Neural cell (in vitro differentiated cells): ENCODE data around the gene INS. TPM values are rescaled to one million over a fixed set of nuclear protein-coding genes. Genes with fewer than 3 reads are reported as not detected.
"Not testable (repeated sequence)": the region's sequence is repeated elsewhere in the genome, so short reads cannot be mapped to it uniquely, and the experiment has no call there.

Source experiments
- H2AFZ ChIP-seq: fragments of 200-600, 300-800 bp; sonication (generic), shearing (Covaris generic); 2 replicates; pipeline ENCODE4 v1.6.0; 2014; ENCODE audit warnings: low read depth, mild to moderate bottlenecking, antibody characterized with exemption, low read length, moderate library complexity
- H3F3A ChIP-seq: fragments of 200-600 bp; shearing (Covaris generic); 2 replicates; pipeline ENCODE4 v1.6.1; 2016; ENCODE audit warnings: mild to moderate bottlenecking, moderate library complexity, mixed read lengths, antibody characterized with exemption, low read length; ENCODE audit not compliant: insufficient read depth, poor library complexity, severe bottlenecking
- H3K27ac ChIP-seq: fragments of 200-600, 300-800 bp; sonication (generic), shearing (Covaris generic); 2 replicates; pipeline ENCODE4 v1.5.1; 2014; ENCODE audit warnings: mild to moderate bottlenecking, low read length, moderate library complexity
- H3K27me3 ChIP-seq: fragments of 300-800, 200-600 bp; sonication (generic), shearing (Covaris generic); 2 replicates; pipeline ENCODE4 v1.6.0; 2014; ENCODE audit warnings: mild to moderate bottlenecking, low read depth, low read length, moderate library complexity; ENCODE audit not compliant: insufficient read depth
- H3K36me3 ChIP-seq: fragments of 300-800, 200-600 bp; sonication (generic), shearing (Covaris generic); 2 replicates; pipeline ENCODE4 v1.5.1; 2014; ENCODE audit warnings: mild to moderate bottlenecking, antibody characterized with exemption, low read length, moderate library complexity; ENCODE audit not compliant: insufficient read depth
- H3K4me2 ChIP-seq: fragments of 300-800, 200-600 bp; sonication (generic), shearing (Covaris generic); 2 replicates; pipeline ENCODE4 v1.6.0; 2014; ENCODE audit warnings: mild to moderate bottlenecking, low read length
- H3K4me3 ChIP-seq: fragments of 300-800, 200-600 bp; sonication (generic), shearing (Covaris generic); 2 replicates; pipeline ENCODE4 v1.5.1; 2014; ENCODE audit warnings: mild to moderate bottlenecking, low read length, moderate library complexity
- H3K79me2 ChIP-seq: fragments of 200-600 bp; shearing (Covaris generic); replicated peaks from 2 replicates; pipeline ENCODE4 v1.6.0; 2014; ENCODE audit warnings: mild to moderate bottlenecking, low read length, moderate library complexity; ENCODE audit not compliant: insufficient read depth
- H3K9ac ChIP-seq: fragments of 300-800, 200-600 bp; sonication (generic), shearing (Covaris generic); 2 replicates; pipeline ENCODE4 v1.6.1; 2016; ENCODE audit warnings: mild to moderate bottlenecking, low read length, mixed read lengths
- H3K9me2 ChIP-seq: fragments of 200-600 bp; shearing (Covaris generic); 2 replicates; pipeline ENCODE4 v1.6.1; 2016; ENCODE audit warnings: mild to moderate bottlenecking, low read length, mixed read lengths; ENCODE audit not compliant: insufficient read depth
- H3K9me3 ChIP-seq: fragments of 200-600, 300-800 bp; sonication (generic), shearing (Covaris generic); 2 replicates; pipeline ENCODE4 v1.6.1; 2016; ENCODE audit warnings: mild to moderate bottlenecking, mixed run types, low read length, moderate library complexity, mixed read lengths
- H4K20me1 ChIP-seq: fragments of 200-600 bp; shearing (Covaris generic); 2 replicates; pipeline ENCODE4 v1.6.1; 2016; ENCODE audit warnings: mild to moderate bottlenecking, mixed run types; ENCODE audit not compliant: insufficient read depth
- CTCF ChIP-seq: fragments of 450-650 bp; IDR thresholded peaks from 2 replicates; pipeline ENCODE4 v1.5.1; 2014; ENCODE audit warnings: antibody characterized with exemption, mild to moderate bottlenecking, moderate library complexity; ENCODE audit not compliant: poor library complexity, severe bottlenecking
- EP300 ChIP-seq: fragments of 450-650 bp; conservative IDR thresholded peaks from 2 replicates; pipeline ENCODE4 v1.6.1; 2014; ENCODE audit warnings: antibody characterized with exemption, mild to moderate bottlenecking, moderate library complexity; ENCODE audit not compliant: poor library complexity, severe bottlenecking
- EZH2 ChIP-seq: fragments of 200-600, 300-800 bp; shearing (Covaris generic), sonication (generic); IDR thresholded peaks from 2 replicates; pipeline ENCODE4 v1.6.1; 2014; ENCODE audit warnings: antibody characterized with exemption, low read length, borderline replicate concordance, mild to moderate bottlenecking; ENCODE audit not compliant: insufficient read depth, poor library complexity, severe bottlenecking
- MXI1 ChIP-seq: fragments of 450-650 bp; conservative IDR thresholded peaks from 2 replicates; pipeline ENCODE4 v1.6.1; 2014; ENCODE audit warnings: antibody characterized with exemption, mild to moderate bottlenecking; ENCODE audit not compliant: poor library complexity, severe bottlenecking
- POLR2AphosphoS5 ChIP-seq: IDR thresholded peaks from 2 replicates; pipeline ENCODE4 v1.6.1; 2012
- RAD21 ChIP-seq: fragments of 450-650 bp; conservative IDR thresholded peaks from 2 replicates; pipeline ENCODE4 v1.6.1; 2014; ENCODE audit warnings: antibody characterized with exemption, mild to moderate bottlenecking, moderate library complexity
- REST ChIP-seq: IDR thresholded peaks from 2 replicates; pipeline ENCODE4 v1.6.1; 2012; ENCODE audit warnings: borderline replicate concordance
- SMC3 ChIP-seq: fragments of 450-650 bp; conservative IDR thresholded peaks from 2 replicates; pipeline ENCODE4 v1.6.1; 2014; ENCODE audit warnings: antibody characterized with exemption, mild to moderate bottlenecking, moderate library complexity; ENCODE audit not compliant: poor library complexity
- TAF1 ChIP-seq: IDR thresholded peaks from 2 replicates; pipeline ENCODE4 v1.6.1; 2012; ENCODE audit warnings: low read depth
- polyA plus RNA-seq: library from polyadenylated mRNA; depleted of rRNA; stranded (reverse); fragments of >200 nt; gene quantifications from 2 replicates; pipeline ENCODE4 v1.2.3, GENCODE V29; 2014

Gene INS
- polyA plus RNA-seq, 1 donor from 2014 or later, result not detected

- Histone ChIP-seq H3K36me3 (no peaks in the 10 kb centered on the region), H3K4me2 (no peak overlapping the region), H3K9me2 (no peaks in the 10 kb centered on the region), H3K9ac (no peak overlapping the region), H3K27ac (no peak overlapping the region), H3K27me3 (no peaks in the 10 kb centered on the region), H4K20me1 (no peaks in the 10 kb centered on the region), H3K4me3 (no peak overlapping the region), H2AFZ (no peak overlapping the region), H3K79me2 (no peaks in the 10 kb centered on the region), H3K9me3 (no peaks in the 10 kb centered on the region), H3F3A (no peaks in the 10 kb centered on the region)
- TF ChIP-seq CTCF, result no peak
- no peak for TF ChIP-seq EZH2
- TF ChIP-seq REST, result no peak
- TF ChIP-seq MXI1, result no peak
- no peak for TF ChIP-seq SMC3
- no peak for TF ChIP-seq EP300
- TF ChIP-seq POLR2AphosphoS5, result no peak
- TF ChIP-seq TAF1, result no peak
- TF ChIP-seq RAD21, result no peak
These were observed 34.4 kb downstream of the INS start for GRCh38 chr11:2126520-2127085.

GRCh38 chr11:2124736-2125484 is 36.1 kb downstream of the INS start:
- not testable (repeated sequence) for H3K9me3 ChIP-seq, H3F3A ChIP-seq, H3K9me2 ChIP-seq, H4K20me1 ChIP-seq, H3K27ac ChIP-seq, H3K36me3 ChIP-seq, H3K79me2 ChIP-seq, H2AFZ ChIP-seq, H3K4me3 ChIP-seq, H3K4me2 ChIP-seq, H3K27me3 ChIP-seq, H3K9ac ChIP-seq
